HG03378 (cell line): ENCODE data around the gene TBC1D22B.

Source experiments
- ATAC-seq: cut with Tn5 transposase; IDR thresholded peaks from one replicate; pipeline ENCODE4 v1.9.1; 2021; ENCODE audit warnings: mild to moderate bottlenecking, moderate library complexity; ENCODE audit not compliant: unreplicated experiment

Gene TBC1D22B

GRCh38 chr6:37352384-37352783 is 94.8 kb downstream of the TBC1D22B start:
- ATAC-seq: no peak

GRCh38 chr6:37353761-37354525 is 96.4 kb downstream of the TBC1D22B start, which contains the start of gene RNF8:
RNF8 (plus strand) TSS chr6:37353983; CDS start chr6:37354165, 182 bp downstream.
- ATAC-seq: peak; percentile 66

GRCh38 chr6:37354526-37355384 is 97.2 kb downstream of the TBC1D22B start:
- ATAC-seq: no peak

GRCh38 chr6:37357288-37357687 is 99.7 kb downstream of the TBC1D22B start:
- ATAC-seq: no peak

- no peak for ATAC-seq
Measured at GRCh38 chr6:37357860-37358259, 100.3 kb downstream of the TBC1D22B start.

- ATAC-seq: no peak
Measured at GRCh38 chr6:37359039-37359438, 101.5 kb downstream of the TBC1D22B start.

- ATAC-seq: no peak
Measured at GRCh38 chr6:37362101-37362828, 104.7 kb downstream of the TBC1D22B start.

- no peak for ATAC-seq
Measured at GRCh38 chr6:37365791-37366190, 108.2 kb downstream of the TBC1D22B start.

- ATAC-seq: no peak
Measured at GRCh38 chr6:37366910-37367309, 109.3 kb downstream of the TBC1D22B start.

GRCh38 chr6:37368961-37369320 is 111.4 kb downstream of the TBC1D22B start:
- ATAC-seq: no peak

GRCh38 chr6:37369321-37370201 is 112.0 kb downstream of the TBC1D22B start:
- no peak for ATAC-seq

GRCh38 chr6:37371154-37372083 is 113.8 kb downstream of the TBC1D22B start:
- no peak for ATAC-seq

GRCh38 chr6:37372116-37372515 is 114.5 kb downstream of the TBC1D22B start:
- ATAC-seq: no peak

- no peak for ATAC-seq
Measured at GRCh38 chr6:37373822-37374471, 116.4 kb downstream of the TBC1D22B start.

- no peak for ATAC-seq
Measured at GRCh38 chr6:37375376-37375775, 117.8 kb downstream of the TBC1D22B start.

GRCh38 chr6:37376078-37376743 is 118.6 kb downstream of the TBC1D22B start:
- ATAC-seq: no peak

- ATAC-seq: no peak
Measured at GRCh38 chr6:37381579-37381978, 124.0 kb downstream of the TBC1D22B start.
